ENCODE results near the gene UBXN11.
"Not testable (repeated sequence)": the region's sequence is repeated elsewhere in the genome, so short reads cannot be mapped to it uniquely, and the experiment has no call there.

UBXN11 gene

GRCh38 chr1:26300578-26301275, 5.7 kb downstream of the UBXN11 start:
- no peak for DNase-seq

DNA sequence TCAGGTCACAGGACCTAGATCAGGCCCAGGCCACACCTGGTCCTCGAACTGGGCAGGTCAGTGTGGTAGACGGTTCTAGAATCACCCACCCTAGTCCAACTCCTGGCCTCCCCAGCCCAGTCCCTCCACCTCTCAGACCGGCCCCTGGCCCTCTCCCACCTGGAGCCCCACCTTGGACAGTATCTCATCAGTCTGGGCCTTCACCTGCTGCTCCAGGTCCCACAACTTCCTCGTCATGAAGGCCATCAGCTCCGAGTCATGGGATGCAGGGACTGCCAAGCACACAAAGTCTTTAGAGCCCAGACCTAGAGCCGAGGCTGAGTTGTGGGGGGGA, 8.7 kb downstream of the UBXN11 start:
- no peak for DNase-seq

- DNase-seq, result no peak
Observed at GRCh38 chr1:26297057-26297790, 9.2 kb downstream of the UBXN11 start.

DNA sequence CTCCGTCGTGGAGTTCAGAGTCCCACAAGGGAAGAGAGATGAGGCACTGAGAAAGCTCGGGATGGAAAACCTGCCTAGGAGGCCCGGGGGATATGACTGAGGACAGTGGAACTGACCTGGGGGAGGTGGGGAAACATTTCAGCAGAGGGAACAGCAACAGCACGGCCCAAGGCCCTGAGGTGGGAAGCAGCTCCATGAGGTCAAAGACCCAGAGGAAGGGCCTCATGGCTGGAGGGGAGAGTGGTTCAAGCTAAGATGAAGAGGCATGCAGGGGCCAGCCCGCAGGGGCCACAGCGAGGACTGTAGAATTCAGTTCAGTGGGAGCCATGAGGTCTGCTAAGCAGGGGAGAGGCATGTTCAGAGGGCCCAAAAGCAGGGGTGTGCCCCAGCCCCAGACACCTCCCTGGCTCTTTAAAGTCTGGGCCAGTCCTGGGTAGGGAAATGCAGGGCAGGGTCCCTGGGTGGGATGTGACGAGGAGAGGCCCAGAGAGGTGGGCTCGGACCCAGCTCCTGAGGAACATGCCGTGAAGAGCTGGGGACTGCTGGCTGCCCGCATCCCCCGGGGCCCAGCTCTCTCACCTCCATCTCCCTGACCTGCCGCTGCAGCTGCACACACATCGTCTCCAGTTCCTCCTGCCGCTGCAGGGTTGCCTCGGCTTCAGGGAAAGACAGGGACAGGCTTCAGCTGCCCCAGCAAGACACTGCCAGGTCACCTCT, 9.9 kb downstream of the UBXN11 start:
- DNase-seq, result no peak

GRCh38 chr1:26295194-26296138, 11.0 kb downstream of the UBXN11 start:
- DNase-seq, result no peak

DNA sequence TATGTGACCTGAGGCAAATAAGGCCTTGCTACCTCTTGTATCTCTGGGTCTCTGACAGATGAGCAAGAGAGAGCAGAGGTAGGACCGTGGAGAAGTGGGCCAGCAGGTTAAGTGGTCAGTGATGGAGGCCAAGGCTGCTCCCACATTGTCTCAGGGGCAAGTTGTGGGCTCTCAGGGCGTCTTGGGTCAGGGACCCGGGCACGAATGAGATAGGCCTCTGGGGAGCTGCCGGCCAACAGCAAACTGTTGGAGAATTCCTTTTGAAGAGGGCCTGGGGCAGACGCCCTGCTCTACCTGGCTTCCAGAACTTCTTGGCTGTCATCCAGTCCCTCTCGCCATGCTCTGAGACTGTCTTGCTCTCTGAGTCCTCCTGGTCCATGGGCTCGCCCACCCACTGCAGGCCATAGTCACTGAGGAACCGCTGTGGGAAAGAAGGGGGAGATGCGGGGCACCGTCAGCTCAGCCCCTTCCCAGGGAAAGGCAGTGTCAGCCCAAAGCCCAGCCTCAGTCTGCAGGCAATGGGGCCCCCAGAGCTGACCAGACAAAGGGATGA, 12.4 kb downstream of the UBXN11 start:
- DNase-seq, result no peak

GRCh38 chr1:26292735-26293134, 13.7 kb downstream of the UBXN11 start:
- not testable (repeated sequence) for DNase-seq

DNA sequence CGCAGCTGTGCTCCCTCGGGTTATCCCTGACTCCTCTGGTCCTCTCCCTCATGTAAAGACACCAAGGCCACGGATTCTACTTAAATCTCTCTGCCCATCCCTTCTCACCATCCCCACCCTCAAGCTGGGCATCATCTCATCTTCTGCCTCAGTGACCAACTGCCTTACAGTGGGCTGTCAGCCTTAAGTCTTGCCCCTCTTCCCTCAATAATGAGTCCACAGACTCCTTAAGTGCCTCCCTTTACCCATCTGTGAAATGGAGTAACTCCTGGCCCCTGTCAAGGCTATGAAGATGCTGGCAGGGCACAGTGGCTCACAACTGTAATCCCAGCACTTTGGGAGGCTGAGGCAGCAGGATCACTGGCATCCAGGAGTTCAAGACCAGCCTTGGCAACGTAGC, 14.5 kb downstream of the UBXN11 start:
- DNase-seq, result no peak

GRCh38 chr1:26291433-26291832, 15.0 kb downstream of the UBXN11 start:
- DNase-seq, result no peak

- DNase-seq, result no peak
Observed at GRCh38 chr1:26290882-26291261, 15.6 kb downstream of the UBXN11 start.

DNA sequence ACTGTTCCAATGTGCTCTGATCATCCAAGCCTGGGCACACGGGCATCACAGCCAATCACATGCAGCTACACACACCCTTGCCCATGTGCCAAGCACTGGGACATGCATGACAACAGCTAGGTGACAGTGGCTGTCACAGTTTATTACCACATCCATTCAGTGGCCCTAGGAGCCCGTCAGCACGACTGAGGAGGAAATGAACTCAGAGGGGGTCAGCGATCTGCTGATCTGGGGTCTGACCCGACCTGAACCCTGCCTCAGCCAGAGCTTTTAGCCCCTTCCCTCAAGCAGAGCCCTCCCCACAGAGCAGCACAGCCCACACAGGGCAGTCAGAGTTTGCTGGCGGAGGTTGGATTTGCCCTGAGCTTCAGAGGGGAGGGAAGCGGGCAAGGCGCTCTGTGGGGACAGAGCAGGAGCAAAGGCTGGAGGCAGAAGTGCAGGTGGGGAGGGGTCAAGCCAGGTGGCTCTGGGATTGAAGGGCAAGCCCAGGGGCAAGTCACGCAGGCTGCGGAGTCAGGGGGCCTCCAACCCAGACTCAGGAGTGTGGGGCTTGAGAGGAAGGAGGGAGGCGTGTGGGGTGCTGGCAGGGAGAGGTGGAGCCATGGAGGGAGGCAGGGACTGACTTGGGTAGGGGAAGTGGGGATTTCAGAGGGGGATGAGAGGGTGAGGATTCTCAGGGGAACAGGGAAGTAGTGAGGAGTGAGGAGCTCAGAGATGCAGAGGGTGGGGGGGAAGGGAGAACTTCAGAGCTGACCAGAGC, 16.1 kb downstream of the UBXN11 start:
- DNase-seq, result no peak

DNA sequence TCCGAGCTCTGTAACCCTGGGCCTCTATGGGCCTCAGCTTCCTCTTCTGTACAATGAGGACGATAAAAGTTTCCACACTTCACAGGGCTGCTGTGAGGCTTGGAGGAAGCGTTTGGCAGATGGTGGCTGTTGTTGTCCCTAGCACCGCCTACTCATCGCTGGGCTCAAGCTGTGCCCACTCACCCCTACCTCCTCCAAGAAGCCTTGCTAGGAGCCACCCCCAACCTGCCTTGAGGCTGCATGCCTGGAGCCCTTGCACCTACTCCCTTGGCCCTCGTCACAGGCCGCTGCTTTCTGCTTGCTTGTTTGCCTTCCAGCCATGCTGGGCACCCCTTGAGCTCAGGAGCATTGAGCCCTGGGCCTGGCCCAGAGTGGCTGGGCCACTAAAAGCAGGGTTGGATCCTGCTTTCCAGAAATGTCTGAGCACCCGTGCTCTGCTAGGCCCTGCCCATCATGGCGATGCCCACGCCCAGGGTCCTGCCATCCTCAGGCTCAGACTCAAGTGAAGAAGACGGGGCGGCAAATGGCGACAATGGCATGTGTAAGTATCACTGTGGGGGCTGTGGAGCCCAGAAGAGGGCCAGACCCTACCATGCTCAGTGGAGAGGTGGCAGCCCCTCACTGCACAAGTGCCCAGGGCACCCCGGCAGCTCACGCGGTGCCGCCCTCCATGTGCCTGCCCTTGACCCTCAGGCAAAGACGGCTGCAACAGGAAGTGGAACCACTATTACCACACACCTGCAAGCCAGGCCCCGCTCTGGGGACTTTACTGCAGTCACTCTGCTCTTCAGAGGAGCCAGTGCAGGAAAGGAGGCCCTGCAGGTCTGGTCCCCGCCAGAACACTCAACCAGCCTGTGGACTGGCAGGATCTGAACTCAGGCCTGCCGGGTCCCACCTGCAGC, 17.0 kb downstream of the UBXN11 start:
- no peak for DNase-seq

DNA sequence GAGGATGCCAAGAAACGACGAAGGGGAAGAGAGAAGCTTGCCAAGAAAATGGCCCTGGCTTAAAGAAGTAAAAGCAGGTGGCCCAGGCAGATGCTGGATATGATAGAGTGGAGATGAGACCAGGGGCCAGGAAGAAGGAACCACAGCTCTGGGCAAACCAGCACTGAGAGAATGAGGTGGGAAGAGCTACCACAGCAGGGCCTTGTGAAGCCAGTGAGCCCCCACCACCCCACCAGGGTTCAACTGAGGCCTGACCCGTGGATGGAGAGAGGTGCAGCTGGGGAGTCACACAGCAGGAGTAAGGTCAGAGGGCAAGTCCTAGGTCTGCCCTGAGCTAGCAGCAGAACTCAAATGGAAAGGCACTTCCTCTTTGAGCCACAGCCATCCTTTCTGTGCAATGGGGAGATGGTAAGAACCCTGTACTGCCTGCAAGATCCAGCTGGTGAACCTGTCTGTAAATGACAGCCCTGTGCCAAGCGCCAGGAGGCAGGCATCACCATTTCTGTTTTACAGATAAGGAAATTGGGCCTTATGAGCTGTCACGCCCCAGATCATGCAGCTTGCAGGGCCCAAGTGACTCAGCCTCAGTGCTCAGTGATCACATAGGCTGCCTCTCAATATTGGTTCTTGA, 18.0 kb downstream of the UBXN11 start:
- DNase-seq, result peak; percentile 86

DNA sequence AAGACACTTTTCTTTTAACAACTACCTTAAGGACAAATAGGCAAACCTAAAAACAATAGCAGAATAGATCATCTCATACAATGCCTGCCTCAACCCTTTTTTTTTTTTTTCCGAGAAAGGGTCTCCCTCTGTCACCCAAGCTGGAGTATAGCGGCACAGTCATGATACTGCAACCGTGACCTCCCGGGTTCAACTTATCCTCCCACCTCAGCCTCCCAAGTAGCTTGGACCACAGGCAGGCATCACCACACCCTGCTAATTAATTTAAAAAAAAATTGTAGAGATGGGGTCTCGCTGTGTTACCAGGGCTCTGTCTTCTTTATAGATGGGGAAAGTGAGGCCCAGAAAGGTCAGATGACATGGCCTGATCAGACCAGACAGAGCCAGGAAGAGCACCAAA, 18.6 kb downstream of the UBXN11 start:
- no peak for DNase-seq

DNA sequence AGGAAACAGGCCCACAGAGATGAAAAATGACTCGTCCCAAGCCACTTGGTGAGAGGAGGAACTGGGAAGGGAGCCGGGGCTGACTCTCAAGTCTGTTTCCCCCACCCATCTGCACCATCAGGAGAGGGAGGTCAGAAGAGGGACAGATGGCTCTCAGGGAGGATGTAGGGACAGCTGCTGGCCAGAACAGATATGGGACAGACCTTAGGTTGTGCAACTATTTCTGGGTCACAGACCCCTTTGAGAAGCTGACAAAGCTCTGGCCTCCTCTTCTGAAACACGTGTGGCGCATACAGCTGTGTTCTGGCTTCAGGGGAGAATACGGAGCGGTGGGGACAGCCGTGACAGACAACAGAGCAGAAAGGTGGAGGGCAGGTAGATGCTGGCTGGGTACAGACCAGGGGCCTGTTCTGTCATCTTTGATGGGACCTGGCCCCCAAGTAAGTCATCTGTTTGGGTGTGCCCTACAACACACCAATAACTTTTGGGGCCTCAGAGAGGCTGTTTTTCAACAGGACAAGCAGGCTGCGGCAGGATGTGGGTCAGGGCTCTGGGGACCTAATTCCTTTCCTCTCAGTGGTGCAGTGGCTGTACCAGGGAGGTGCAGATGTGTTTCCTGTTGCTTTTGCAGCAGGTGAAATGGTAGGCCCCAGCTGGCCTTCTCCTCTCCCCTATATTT, 19.3 kb downstream of the UBXN11 start:
- DNase-seq, result peak; percentile 60

DNA sequence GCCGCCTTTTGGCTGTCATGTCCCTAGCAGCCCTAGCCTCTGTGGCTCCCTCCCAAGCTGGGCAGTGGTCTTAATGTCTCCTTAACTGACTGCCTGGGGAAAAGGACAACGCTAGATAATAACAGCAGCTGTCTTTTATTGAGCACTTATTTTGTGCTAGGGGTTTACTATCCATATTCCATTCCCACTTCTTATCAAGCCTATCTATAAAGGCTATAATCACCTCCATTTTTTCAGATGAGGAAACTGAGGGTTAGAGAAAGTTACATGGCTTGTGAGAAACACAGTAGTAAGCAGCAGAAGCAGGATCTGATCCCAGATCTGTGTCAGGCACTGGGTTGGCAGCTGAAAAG, 20.4 kb downstream of the UBXN11 start:
- DNase-seq, result no peak

GRCh38 chr1:26285366-26286063, 20.9 kb downstream of the UBXN11 start:
- DNase-seq, result no peak

DNA sequence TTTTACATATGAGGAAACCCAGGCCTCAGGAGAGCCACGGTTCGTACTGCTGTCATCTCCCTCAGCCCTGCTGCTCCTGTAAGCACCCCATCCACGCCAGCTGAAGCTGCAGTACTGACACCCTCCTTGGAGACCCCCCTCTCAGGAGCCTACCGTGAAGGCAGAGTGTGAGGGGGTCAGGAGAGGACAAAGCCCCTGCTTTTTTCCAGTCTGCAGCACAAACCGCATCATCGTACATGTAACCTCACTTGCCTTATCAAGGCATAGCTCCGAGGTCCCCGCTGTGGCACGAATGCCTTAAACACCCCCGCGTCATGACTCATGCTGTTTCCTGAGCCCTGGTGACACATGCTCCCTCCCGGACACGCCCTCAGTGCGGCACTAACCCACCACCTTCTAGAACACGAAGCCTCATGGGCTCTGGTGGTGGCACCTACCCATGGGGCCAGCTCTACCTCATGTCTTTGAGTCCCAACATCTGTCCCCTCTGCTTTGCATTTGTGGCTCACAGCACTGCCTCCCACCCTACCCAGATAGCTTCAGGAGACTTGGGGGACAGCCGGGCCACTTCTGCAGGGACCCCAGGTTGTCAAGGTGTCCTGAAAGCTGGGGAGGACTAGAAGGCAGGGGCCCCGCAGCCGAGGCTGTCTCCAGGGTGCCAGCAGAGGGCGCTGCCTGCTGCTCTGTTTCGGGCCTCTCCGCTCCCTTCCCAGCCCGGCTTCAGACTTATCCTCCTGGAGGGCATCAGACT, 21.7 kb downstream of the UBXN11 start:
- peak; percentile 97 for DNase-seq

Data from stimulated activated CD4-positive, alpha-beta T cell treated with anti-CD3 and anti-CD28 coated beads, Interleukin-1b, Interleukin-23, amount 100 ng/mL, for 48 hours (primary cell).